Measurements from ENCODE around the gene C1QTNF2. TPM values are rescaled to one million over a fixed set of nuclear protein-coding genes. Genes with fewer than 3 reads are reported as not detected.

The C1QTNF2 gene, protein sequence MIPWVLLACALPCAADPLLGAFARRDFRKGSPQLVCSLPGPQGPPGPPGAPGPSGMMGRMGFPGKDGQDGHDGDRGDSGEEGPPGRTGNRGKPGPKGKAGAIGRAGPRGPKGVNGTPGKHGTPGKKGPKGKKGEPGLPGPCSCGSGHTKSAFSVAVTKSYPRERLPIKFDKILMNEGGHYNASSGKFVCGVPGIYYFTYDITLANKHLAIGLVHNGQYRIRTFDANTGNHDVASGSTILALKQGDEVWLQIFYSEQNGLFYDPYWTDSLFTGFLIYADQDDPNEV
- polyA plus RNA-seq (2012; ENCODE audit: insufficient read depth, insufficient read length, low read depth): 0.36 TPM

DNA sequence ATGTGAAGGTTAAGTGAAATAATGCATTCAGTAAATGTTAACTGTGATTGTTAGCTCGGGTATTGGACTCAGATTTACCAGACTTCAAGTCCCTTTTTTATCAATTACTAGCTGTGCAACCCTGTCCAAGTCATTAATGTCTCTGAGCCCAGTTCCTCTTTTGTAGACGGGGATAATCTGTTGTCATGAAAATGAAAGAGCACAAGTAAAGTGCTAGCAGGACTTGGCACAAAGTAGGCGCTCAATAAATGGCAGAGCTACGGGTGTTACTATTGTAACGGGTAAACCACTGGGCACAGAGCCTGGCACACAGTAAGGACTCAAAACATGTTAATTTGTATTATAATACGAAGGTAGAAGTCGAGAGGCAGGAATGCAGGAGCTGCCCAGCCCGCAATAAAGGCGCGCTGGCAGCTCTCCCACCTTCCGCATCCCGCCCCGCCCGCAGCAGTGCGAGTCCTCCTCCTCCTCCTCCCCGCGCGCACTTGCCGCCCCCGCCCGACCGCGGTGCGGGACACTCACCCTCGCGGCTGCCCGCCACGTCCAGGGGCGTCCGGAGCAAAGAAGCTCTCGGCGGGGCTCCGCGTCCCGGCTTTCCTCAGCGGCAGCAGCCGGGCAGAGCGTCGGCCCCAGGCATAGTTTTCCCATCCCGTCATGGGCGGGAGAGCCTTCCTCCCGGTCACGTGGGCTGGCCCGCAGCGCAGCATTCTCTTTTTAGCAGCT is at the start of gene C1QTNF2:
TSS of gene C1QTNF2 (minus strand) at position 637 of the 723 bp plus-strand sequence. CDS start 15,615 bp downstream, outside the sequence.
- DNase-seq: peak; percentile 51
- TF ChIP-seq, protein P1, sequence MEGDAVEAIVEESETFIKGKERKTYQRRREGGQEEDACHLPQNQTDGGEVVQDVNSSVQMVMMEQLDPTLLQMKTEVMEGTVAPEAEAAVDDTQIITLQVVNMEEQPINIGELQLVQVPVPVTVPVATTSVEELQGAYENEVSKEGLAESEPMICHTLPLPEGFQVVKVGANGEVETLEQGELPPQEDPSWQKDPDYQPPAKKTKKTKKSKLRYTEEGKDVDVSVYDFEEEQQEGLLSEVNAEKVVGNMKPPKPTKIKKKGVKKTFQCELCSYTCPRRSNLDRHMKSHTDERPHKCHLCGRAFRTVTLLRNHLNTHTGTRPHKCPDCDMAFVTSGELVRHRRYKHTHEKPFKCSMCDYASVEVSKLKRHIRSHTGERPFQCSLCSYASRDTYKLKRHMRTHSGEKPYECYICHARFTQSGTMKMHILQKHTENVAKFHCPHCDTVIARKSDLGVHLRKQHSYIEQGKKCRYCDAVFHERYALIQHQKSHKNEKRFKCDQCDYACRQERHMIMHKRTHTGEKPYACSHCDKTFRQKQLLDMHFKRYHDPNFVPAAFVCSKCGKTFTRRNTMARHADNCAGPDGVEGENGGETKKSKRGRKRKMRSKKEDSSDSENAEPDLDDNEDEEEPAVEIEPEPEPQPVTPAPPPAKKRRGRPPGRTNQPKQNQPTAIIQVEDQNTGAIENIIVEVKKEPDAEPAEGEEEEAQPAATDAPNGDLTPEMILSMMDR (IDR thresholded peaks at IDR 0.05; ENCODE audit: low read depth, low read length): no peak
- Histone ChIP-seq H3K4me1 (no peaks in the 10 kb centered on the region), H3K27me3 (peaks cover 7% of the 10 kb centered on the region; the same call in 1 of the 2 replicates), H3K36me3 (no peaks in the 10 kb centered on the region), H3K4me3 (ENCODE audit: low read depth, low read length) (peak within 1 kb of the TSS; percentile 56), H3K9me3 (no peaks in the 10 kb centered on the region)

DNA sequence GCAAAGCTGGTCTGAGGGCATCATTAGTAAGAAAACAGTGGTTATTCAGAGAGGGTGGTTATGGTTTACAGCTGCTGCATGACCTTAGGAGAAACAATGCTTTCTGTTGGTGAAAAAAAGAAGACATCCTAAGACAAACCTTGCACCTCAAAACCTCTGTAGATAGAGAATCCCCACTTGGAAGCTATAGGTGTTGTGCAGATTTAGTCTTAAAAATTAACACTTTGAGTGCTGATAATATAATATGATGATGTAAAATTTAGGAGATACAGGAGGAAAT is 49.8 kb upstream of the C1QTNF2 start:
- no peaks in the 10 kb centered on the region for H3K27me3 ChIP-seq
- no peak for DNase-seq
- peaks cover 9% of the 10 kb centered on the region for H3K4me1 ChIP-seq
- TF ChIP-seq, protein P1 (IDR thresholded peaks at IDR 0.05; ENCODE audit: low read depth, low read length): no peak
- H3K36me3 ChIP-seq: peaks cover 24% of the 10 kb centered on the region
- H3K4me3 ChIP-seq (ENCODE audit: low read depth, low read length): no peak overlapping the region; the same call in 1 of the 2 replicates
- no peaks in the 10 kb centered on the region for H3K9me3 ChIP-seq

DNA sequence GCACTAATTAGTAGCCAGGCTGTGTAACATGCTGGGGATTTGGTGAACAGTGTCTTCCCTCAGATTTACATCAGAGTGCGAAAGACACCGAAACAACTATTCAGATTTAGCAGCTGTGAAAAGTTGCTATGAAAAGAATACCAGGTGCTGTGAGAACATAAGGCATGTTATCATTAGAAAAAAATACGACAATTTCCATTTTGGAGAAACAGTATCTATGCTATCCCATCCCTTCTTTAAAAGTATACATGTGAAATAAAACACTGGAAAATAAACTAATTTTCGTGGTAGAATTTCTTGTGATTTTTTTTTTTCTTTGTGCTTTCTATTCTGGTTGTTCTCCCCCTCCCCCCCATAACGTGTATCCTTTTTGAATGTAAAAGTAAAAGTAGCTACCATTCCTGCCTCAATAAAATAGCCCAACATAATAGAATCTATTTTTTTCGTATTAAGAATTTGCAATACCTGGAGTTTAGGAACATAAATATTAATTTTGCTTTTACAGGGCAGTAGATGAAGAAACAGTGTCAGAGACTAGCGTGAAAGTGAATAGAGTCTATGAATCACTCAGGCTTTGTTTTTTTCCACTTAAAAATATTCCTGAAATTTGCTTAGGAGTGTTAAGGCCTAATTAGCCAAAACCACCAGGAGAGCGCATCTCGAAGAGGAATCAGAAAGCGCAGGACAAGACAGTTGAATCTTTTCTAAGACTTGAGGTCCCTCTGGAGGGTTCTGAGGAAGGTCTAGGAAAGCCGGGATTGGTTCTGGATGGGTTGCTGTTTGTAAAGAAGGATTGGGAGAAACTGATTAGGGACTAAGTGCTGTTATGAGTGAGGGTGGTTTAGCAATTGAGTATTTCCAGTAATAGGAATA is 49.3 kb upstream of the C1QTNF2 start:
- Histone ChIP-seq H3K9me3 (no peaks in the 10 kb centered on the region), H3K4me3 (ENCODE audit: low read depth, low read length) (peak overlapping the region; percentile 93), H3K4me1 (peaks cover 9% of the 10 kb centered on the region), H3K36me3 (peaks cover 19% of the 10 kb centered on the region), H3K27me3 (no peaks in the 10 kb centered on the region)
- TF ChIP-seq, protein P1 (IDR thresholded peaks at IDR 0.05; ENCODE audit: low read depth, low read length): no peak
- DNase-seq: no peak

DNA sequence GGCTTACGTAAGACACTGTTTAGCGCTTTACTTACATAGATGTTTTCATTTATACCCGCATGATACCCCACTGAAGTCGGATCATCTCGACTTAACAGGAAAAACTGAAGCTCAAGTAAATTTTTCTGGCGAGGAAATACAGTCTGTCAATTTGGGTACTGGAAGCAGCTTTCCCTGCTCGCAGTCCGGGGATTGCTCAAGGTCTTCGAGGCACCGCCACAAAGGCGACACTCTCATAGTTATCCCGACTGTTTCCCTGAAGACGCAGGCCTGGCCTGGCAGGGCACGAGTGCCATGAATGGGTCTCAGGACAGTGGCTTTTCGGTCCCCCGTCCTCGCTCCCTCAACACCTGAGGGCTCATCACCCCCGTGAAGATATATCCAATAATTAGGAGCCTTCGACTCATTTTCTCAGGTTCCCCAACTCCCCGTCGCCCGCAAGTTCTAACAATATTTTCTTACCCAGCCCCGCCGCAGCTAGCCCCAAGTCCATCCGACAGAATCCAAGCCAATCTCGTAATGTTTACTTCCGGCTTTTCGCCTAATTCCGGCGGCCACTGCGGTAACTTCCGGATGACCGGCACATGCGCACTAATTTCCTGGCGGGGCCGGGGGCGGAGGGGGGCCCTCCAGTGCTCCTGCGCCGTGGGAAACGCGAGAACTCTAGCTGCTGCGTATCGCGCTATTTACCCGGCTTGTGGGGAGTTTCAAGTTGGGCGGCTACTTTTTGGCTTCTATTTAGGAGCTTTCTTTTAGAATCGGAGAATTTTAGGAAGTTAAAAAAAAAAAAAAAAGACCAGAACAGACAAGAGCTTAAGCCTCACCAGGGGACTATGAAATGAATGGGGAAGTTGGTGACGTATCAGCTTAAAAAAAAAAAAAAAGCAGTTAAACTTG is 48.4 kb upstream of the C1QTNF2 start, which contains the start of gene SLU7:
TSS of gene SLU7 (minus strand) at position 521 of the 897 bp plus-strand sequence. CDS start 3,787 bp downstream, outside the sequence.
- H3K9me3 ChIP-seq: no peaks in the 10 kb centered on the region
- peak; percentile 95 for DNase-seq
- TF ChIP-seq, protein P1 (IDR thresholded peaks at IDR 0.05; ENCODE audit: low read depth, low read length): no peak
- no peaks in the 10 kb centered on the region for H3K27me3 ChIP-seq
- peaks cover 8% of the 10 kb centered on the region for H3K4me1 ChIP-seq
- peaks cover 10% of the 10 kb centered on the region for H3K36me3 ChIP-seq
- H3K4me3 ChIP-seq (ENCODE audit: low read depth, low read length): peak within 1 kb of the TSS; percentile 93

Measured in BE2C (cell line).